Activated T-helper 17 cell treated with anti-CD3 and anti-CD28 coated beads, Interleukin-2, amount 50 U/mL, for 72 hours (primary cell): ENCODE results near the gene HPF1. TPM values are rescaled to one million over a fixed set of nuclear protein-coding genes. Genes with fewer than 3 reads are reported as not detected.
A peak's percentile ranks its signal among the peaks of the same experiment; 100 is the strongest.
"Not testable (repeated sequence)": the region's sequence is repeated elsewhere in the genome, so short reads cannot be mapped to it uniquely, and the experiment has no call there.

Experiments
- ATAC-seq: fragments of 150-1000 bp; cut with Tn5 transposase; replicated peaks from 2 replicates; pipeline ENCODE4 v1.10.0; 2021; ENCODE audit warnings: mild to moderate bottlenecking, moderate library complexity
- H3K27ac Mint-ChIP-seq: one replicate; pipeline ENCODE4 v1.8.0; 2022; ENCODE audit warnings: mixed read lengths
- H3K27me3 Mint-ChIP-seq: one replicate; pipeline ENCODE4 v1.8.0; 2022; ENCODE audit warnings: mixed read lengths
- H3K36me3 Mint-ChIP-seq: one replicate; pipeline ENCODE4 v1.8.0; 2022; ENCODE audit warnings: low read depth, mild to moderate bottlenecking, mixed read lengths
- H3K4me1 Mint-ChIP-seq: one replicate; pipeline ENCODE4 v1.8.0; 2022; ENCODE audit warnings: mixed read lengths
- H3K4me3 Mint-ChIP-seq: one replicate; pipeline ENCODE4 v1.8.0; 2022; ENCODE audit warnings: mild to moderate bottlenecking, mixed read lengths
- H3K9me3 Mint-ChIP-seq: one replicate; pipeline ENCODE4 v1.8.0; 2022; ENCODE audit warnings: mixed read lengths
- total RNA-seq, 2 donors: library from RNA; stranded (reverse); gene quantifications; one replicate each; pipeline ENCODE4 v1.2.3, GENCODE V29; 2022

The HPF1 gene
- total RNA-seq, 2 donors from 2014 or later, result 19.0 to 27.0 TPM

GRCh38 chr4:169766741-169767140 lies 9.0 kb upstream of the HPF1 start:
- Mint-ChIP-seq H3K27ac (no peak overlapping the region), H3K4me3 (no peak overlapping the region), H3K4me1 (no peaks in the 10 kb centered on the region), H3K36me3 (no peaks in the 10 kb centered on the region), H3K9me3 (no peaks in the 10 kb centered on the region), H3K27me3 (peaks cover 4% of the 10 kb centered on the region)
- no peak for ATAC-seq

GRCh38 chr4:169765835-169766234 lies 8.1 kb upstream of the HPF1 start:
- Mint-ChIP-seq H3K27me3 (peaks cover 4% of the 10 kb centered on the region), H3K27ac (no peak overlapping the region), H3K9me3 (no peaks in the 10 kb centered on the region), H3K4me1 (no peaks in the 10 kb centered on the region), H3K36me3 (no peaks in the 10 kb centered on the region), H3K4me3 (no peak overlapping the region)
- ATAC-seq, result no peak

- peaks cover 2% of the 10 kb centered on the region for H3K27me3 Mint-ChIP-seq
- H3K27ac Mint-ChIP-seq, result peak overlapping the region; percentile 36
- H3K4me3 Mint-ChIP-seq, result no peak overlapping the region
- peaks cover 2% of the 10 kb centered on the region for H3K4me1 Mint-ChIP-seq
- no peaks in the 10 kb centered on the region for H3K36me3 Mint-ChIP-seq
- H3K9me3 Mint-ChIP-seq, result no peaks in the 10 kb centered on the region
- ATAC-seq, result no peak
These were observed 4.1 kb upstream of the HPF1 start for GRCh38 chr4:169761846-169762245.

GRCh38 chr4:169758401-169758962 lies 738 bp upstream of the HPF1 start:
- H3K4me1 Mint-ChIP-seq, result peaks cover 16% of the 10 kb centered on the region
- H3K4me3 Mint-ChIP-seq, result peak overlapping the region; percentile 96
- H3K27me3 Mint-ChIP-seq, result no peaks in the 10 kb centered on the region
- peak overlapping the region; percentile 91 for H3K27ac Mint-ChIP-seq
- ATAC-seq, result no peak
- H3K9me3 Mint-ChIP-seq, result no peaks in the 10 kb centered on the region
- peaks cover 5% of the 10 kb centered on the region for H3K36me3 Mint-ChIP-seq

- peak; percentile 43 for ATAC-seq
- Mint-ChIP-seq H3K27ac (peak overlapping the region; percentile 91), H3K36me3 (peaks cover 17% of the 10 kb centered on the region), H3K4me1 (peaks cover 16% of the 10 kb centered on the region), H3K27me3 (no peaks in the 10 kb centered on the region), H3K9me3 (no peaks in the 10 kb centered on the region), H3K4me3 (peak overlapping the region; percentile 96)
These were observed 671 bp downstream of the HPF1 start for GRCh38 chr4:169756971-169757574.

GRCh38 chr4:169745291-169745690 lies 12.5 kb downstream of the HPF1 start:
- H3K27me3 Mint-ChIP-seq, result no peaks in the 10 kb centered on the region
- peak; percentile 34 for ATAC-seq
- no peaks in the 10 kb centered on the region for H3K4me1 Mint-ChIP-seq
- no peaks in the 10 kb centered on the region for H3K9me3 Mint-ChIP-seq
- no peak overlapping the region for H3K4me3 Mint-ChIP-seq
- peaks cover 71% of the 10 kb centered on the region for H3K36me3 Mint-ChIP-seq
- H3K27ac Mint-ChIP-seq, result no peak overlapping the region

DNA sequence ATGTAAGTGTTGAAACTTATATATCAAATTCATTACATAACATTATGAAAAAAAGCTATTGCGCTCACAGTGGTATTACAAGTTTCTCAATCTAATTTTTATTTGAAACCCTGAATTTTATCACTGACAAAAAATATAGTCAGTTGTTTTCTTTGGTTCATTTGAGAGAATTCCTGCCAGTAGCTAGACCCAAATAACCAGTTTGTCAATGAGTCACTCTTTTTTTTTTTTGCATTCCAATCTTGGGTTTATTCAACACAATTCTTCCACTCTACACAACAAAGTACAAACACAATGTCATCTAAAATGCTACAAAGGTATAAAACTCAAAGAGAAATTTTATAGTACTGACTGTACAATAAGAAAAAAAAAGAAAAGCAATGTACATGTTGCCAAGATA lies 13.1 kb downstream of the HPF1 start:
- no peaks in the 10 kb centered on the region for H3K27me3 Mint-ChIP-seq
- H3K4me3 Mint-ChIP-seq, result no peak overlapping the region
- no peaks in the 10 kb centered on the region for H3K4me1 Mint-ChIP-seq
- no peaks in the 10 kb centered on the region for H3K9me3 Mint-ChIP-seq
- no peak for ATAC-seq
- no peak overlapping the region for H3K27ac Mint-ChIP-seq
- H3K36me3 Mint-ChIP-seq, result peaks cover 71% of the 10 kb centered on the region

GRCh38 chr4:169741569-169741968 lies 16.2 kb downstream of the HPF1 start:
- no peaks in the 10 kb centered on the region for H3K4me1 Mint-ChIP-seq
- no peaks in the 10 kb centered on the region for H3K27me3 Mint-ChIP-seq
- no peaks in the 10 kb centered on the region for H3K9me3 Mint-ChIP-seq
- no peak overlapping the region for H3K4me3 Mint-ChIP-seq
- peaks cover 75% of the 10 kb centered on the region for H3K36me3 Mint-ChIP-seq
- peak overlapping the region; percentile 33 for H3K27ac Mint-ChIP-seq
- ATAC-seq, result no peak

- H3K27me3 Mint-ChIP-seq, H3K4me1 Mint-ChIP-seq, ATAC-seq, H3K4me3 Mint-ChIP-seq, H3K9me3 Mint-ChIP-seq: not testable (repeated sequence)
- peaks cover 79% of the 10 kb centered on the region for H3K36me3 Mint-ChIP-seq
- peak overlapping the region; percentile 10 for H3K27ac Mint-ChIP-seq
These were observed 19.1 kb downstream of the HPF1 start for GRCh38 chr4:169738604-169739003.

DNA sequence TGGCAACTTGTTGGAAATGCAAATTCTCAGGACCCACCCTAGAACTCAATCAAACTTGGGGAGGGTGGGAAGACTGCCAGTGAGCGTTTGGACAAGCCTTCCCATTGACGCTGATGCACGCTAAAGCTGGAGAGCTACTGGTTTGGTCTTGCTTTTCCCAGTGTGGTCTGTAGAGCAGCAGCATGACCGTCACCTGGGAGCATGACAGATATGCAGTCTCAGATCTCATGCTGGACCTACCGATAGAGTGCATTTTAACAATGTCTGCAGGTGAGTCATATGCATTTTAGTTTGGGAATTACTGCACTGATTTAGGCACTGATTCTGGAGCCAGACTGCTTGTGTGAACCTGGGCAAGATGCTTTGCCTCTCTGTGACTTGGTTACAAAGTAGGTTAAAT lies 27.2 kb downstream of the HPF1 start:
- Mint-ChIP-seq H3K36me3 (peaks cover 45% of the 10 kb centered on the region), H3K27me3 (no peaks in the 10 kb centered on the region), H3K4me3 (no peak overlapping the region), H3K9me3 (no peaks in the 10 kb centered on the region), H3K27ac (no peak overlapping the region), H3K4me1 (no peaks in the 10 kb centered on the region)
- no peak for ATAC-seq

- no peaks in the 10 kb centered on the region for H3K9me3 Mint-ChIP-seq
- no peaks in the 10 kb centered on the region for H3K4me1 Mint-ChIP-seq
- H3K27me3 Mint-ChIP-seq, result no peaks in the 10 kb centered on the region
- no peak overlapping the region for H3K4me3 Mint-ChIP-seq
- peaks cover 29% of the 10 kb centered on the region for H3K36me3 Mint-ChIP-seq
- no peak overlapping the region for H3K27ac Mint-ChIP-seq
- no peak for ATAC-seq
These were observed 30.1 kb downstream of the HPF1 start for GRCh38 chr4:169727616-169728015.

- no peaks in the 10 kb centered on the region for H3K4me1 Mint-ChIP-seq
- H3K4me3 Mint-ChIP-seq, result no peak overlapping the region
- H3K27ac Mint-ChIP-seq, result no peak overlapping the region
- H3K27me3 Mint-ChIP-seq, result no peaks in the 10 kb centered on the region
- peaks cover 24% of the 10 kb centered on the region for H3K36me3 Mint-ChIP-seq
- ATAC-seq, result no peak
- no peaks in the 10 kb centered on the region for H3K9me3 Mint-ChIP-seq
These were observed 33.5 kb downstream of the HPF1 start for GRCh38 chr4:169724260-169724659.

DNA sequence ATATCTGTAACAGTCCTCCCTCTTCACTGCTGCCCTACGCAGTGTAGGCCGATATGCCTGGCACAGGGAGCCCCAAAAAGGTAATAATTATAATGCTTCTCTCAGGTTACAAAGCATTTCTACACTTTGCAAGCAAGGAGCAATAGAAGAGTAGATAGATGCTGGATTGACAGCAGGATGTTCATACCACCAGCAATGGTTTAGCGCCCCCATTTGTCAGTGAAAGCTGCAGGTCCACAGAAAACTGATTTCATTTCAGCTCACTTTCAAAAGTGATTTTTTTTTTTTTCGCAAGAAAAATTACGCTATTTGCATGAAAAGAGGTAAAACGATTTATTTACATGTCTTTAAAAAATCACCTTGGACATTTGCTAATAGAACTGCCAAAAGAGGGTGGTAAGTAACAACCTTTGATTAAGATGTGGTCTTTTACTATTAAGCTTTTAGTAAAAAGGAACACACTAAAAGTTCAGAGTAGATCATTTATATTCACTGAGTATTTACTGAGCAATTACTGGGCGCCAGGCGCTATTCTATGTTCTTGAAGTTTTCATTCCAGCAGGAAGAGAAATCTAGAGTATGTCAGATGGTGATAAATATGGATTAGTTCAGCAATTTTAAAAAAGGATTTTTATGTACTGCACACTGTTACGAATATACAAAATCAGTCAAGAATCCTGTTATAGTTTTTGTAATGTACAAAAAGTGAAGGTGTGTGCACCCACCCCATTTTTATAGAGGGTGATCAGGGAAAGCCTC lies 34.4 kb downstream of the HPF1 start:
- no peak for ATAC-seq
- no peak overlapping the region for H3K27ac Mint-ChIP-seq
- H3K36me3 Mint-ChIP-seq, result peaks cover 28% of the 10 kb centered on the region
- no peaks in the 10 kb centered on the region for H3K9me3 Mint-ChIP-seq
- H3K4me1 Mint-ChIP-seq, result no peaks in the 10 kb centered on the region
- no peak overlapping the region for H3K4me3 Mint-ChIP-seq
- no peaks in the 10 kb centered on the region for H3K27me3 Mint-ChIP-seq

- no peak overlapping the region for H3K4me3 Mint-ChIP-seq
- H3K36me3 Mint-ChIP-seq, result peaks cover 48% of the 10 kb centered on the region
- no peaks in the 10 kb centered on the region for H3K4me1 Mint-ChIP-seq
- H3K27ac Mint-ChIP-seq, result peak overlapping the region; percentile 9
- ATAC-seq, result no peak
- H3K9me3 Mint-ChIP-seq, result no peaks in the 10 kb centered on the region
- H3K27me3 Mint-ChIP-seq, result no peaks in the 10 kb centered on the region
These were observed 37.2 kb downstream of the HPF1 start for GRCh38 chr4:169720529-169720928.

GRCh38 chr4:169716677-169717076 lies 41.1 kb downstream of the HPF1 start:
- no peak for ATAC-seq
- Mint-ChIP-seq H3K4me1 (peaks cover 4% of the 10 kb centered on the region), H3K36me3 (peaks cover 83% of the 10 kb centered on the region), H3K27ac (no peak overlapping the region), H3K9me3 (no peaks in the 10 kb centered on the region), H3K4me3 (no peak overlapping the region), H3K27me3 (no peaks in the 10 kb centered on the region)
